Measurements from ENCODE around the gene TMEM263. TPM values are rescaled to one million over a fixed set of nuclear protein-coding genes. Genes with fewer than 3 reads are reported as not detected.

Gene TMEM263
- total RNA-seq, 1 experiment from 2014 or later: 35.0 TPM

GRCh38 chr12:106914796-106915634 is 40.7 kb upstream of the TMEM263 start:
- TF ChIP-seq CTCF (IDR thresholded peaks at IDR 0.05) (no peak), REST (IDR thresholded peaks at IDR 0.05; ENCODE audit: insufficient read depth in 1 of 2, low read depth in 2 of 2, low read length in 1 of 2) (no peak), SIN3A (IDR thresholded peaks at IDR 0.05; ENCODE audit: borderline replicate concordance, insufficient read depth, low read depth, low read length) (no peak), POLR2AphosphoS5 (IDR thresholded peaks at IDR 0.05; ENCODE audit: low read depth, low read length) (no peak), TCF7L2 (IDR thresholded peaks at IDR 0.05; ENCODE audit: low read depth, low read length) (no peak)
- ATAC-seq: no peak
- H3K27ac ChIP-seq (ENCODE audit: low read length): no peak overlapping the region
- no peaks in the 10 kb centered on the region for H3K9me3 ChIP-seq (ENCODE audit: control insufficient read depth, insufficient read depth, low read depth, low read length)
- in situ Hi-C loops (cut with HindIII; ENCODE audit: low pct_unique_long_range_greater_than_20kb, low sequenced_read_pairs): no loop called here
- intact Hi-C loops (cut with micrococcal nuclease; ENCODE audit: unreplicated experiment): loop anchor here (10.0 kb wide), 1 partner anchor 560 kb away; the partner anchor contains the start of gene POLR3B
- BruUV-seq (replicated peaks): no TSS peak
- no peaks in the 10 kb centered on the region for H3K4me1 ChIP-seq (ENCODE audit: control insufficient read depth, insufficient read depth, low read length)
- H3K27me3 ChIP-seq (ENCODE audit: control insufficient read depth, insufficient read depth, low read length): no peaks in the 10 kb centered on the region; the same call in 1 of the 2 replicates
- DNase-seq (ENCODE audit: low read depth, low spot score): no peak
- no peak overlapping the region for H3K4me3 ChIP-seq (ENCODE audit: low read depth in 2 of 2, low read length in 2 of 2)
- H3K36me3 ChIP-seq (ENCODE audit: control insufficient read depth, insufficient read depth, low read length): no peaks in the 10 kb centered on the region
- POLR2A ChIA-PET: no interaction called here
- CTCF ChIA-PET: no interaction called here

GRCh38 chr12:106915635-106916026 is 40.1 kb upstream of the TMEM263 start:
- H3K36me3 ChIP-seq (ENCODE audit: control insufficient read depth, insufficient read depth, low read length): no peaks in the 10 kb centered on the region
- CTCF ChIA-PET: no interaction called here
- H3K4me3 ChIP-seq (ENCODE audit: low read depth in 2 of 2, low read length in 2 of 2): no peak overlapping the region
- POLR2A ChIA-PET: no interaction called here
- no peaks in the 10 kb centered on the region; the same call in 1 of the 2 replicates for H3K27me3 ChIP-seq (ENCODE audit: control insufficient read depth, insufficient read depth, low read length)
- no peak for DNase-seq (ENCODE audit: low read depth, low spot score)
- in situ Hi-C loops (cut with HindIII; ENCODE audit: low pct_unique_long_range_greater_than_20kb, low sequenced_read_pairs) (no loop called here), intact Hi-C loops (cut with micrococcal nuclease; ENCODE audit: unreplicated experiment) (loop anchor here (10.0 kb wide), 1 partner anchor 561 kb away; the partner anchor contains the start of gene POLR3B)
- no peak overlapping the region for H3K27ac ChIP-seq (ENCODE audit: low read length)
- H3K4me1 ChIP-seq (ENCODE audit: control insufficient read depth, insufficient read depth, low read length): no peaks in the 10 kb centered on the region
- ATAC-seq: no peak
- no peak for TF ChIP-seq TCF7L2 (IDR thresholded peaks at IDR 0.05; ENCODE audit: low read depth, low read length)
- BruUV-seq (replicated peaks): no TSS peak
- H3K9me3 ChIP-seq (ENCODE audit: control insufficient read depth, insufficient read depth, low read depth, low read length): no peaks in the 10 kb centered on the region

- no TSS peak for BruUV-seq (replicated peaks)
- H3K9me3 ChIP-seq (ENCODE audit: control insufficient read depth, insufficient read depth, low read depth, low read length): no peaks in the 10 kb centered on the region
- H3K36me3 ChIP-seq (ENCODE audit: control insufficient read depth, insufficient read depth, low read length): no peaks in the 10 kb centered on the region
- H3K4me1 ChIP-seq (ENCODE audit: control insufficient read depth, insufficient read depth, low read length): no peaks in the 10 kb centered on the region
- H3K27ac ChIP-seq (ENCODE audit: low read length): no peak overlapping the region
- TF ChIP-seq CTCF (IDR thresholded peaks at IDR 0.05): no peak
- no peak for TF ChIP-seq POLR2AphosphoS5 (IDR thresholded peaks at IDR 0.05; ENCODE audit: low read depth, low read length)
- no peak for TF ChIP-seq REST (IDR thresholded peaks at IDR 0.05; ENCODE audit: insufficient read depth in 1 of 2, low read depth in 2 of 2, low read length in 1 of 2)
- TF ChIP-seq SIN3A (IDR thresholded peaks at IDR 0.05; ENCODE audit: borderline replicate concordance, insufficient read depth, low read depth, low read length): no peak
- no peak for TF ChIP-seq TCF7L2 (IDR thresholded peaks at IDR 0.05; ENCODE audit: low read depth, low read length)
- H3K27me3 ChIP-seq (ENCODE audit: control insufficient read depth, insufficient read depth, low read length): no peaks in the 10 kb centered on the region; the same call in 1 of the 2 replicates
- ChIA-PET CTCF (no interaction called here), POLR2A (no interaction called here)
- H3K4me3 ChIP-seq (ENCODE audit: low read depth in 2 of 2, low read length in 2 of 2): no peak overlapping the region
- ATAC-seq (no peak), DNase-seq (ENCODE audit: low read depth, low spot score) (no peak)
- intact Hi-C loops (cut with micrococcal nuclease; ENCODE audit: unreplicated experiment) (loop anchor here (10.0 kb wide), 1 partner anchor 563 kb away; the partner anchor contains the start of gene POLR3B), in situ Hi-C loops (cut with HindIII; ENCODE audit: low pct_unique_long_range_greater_than_20kb, low sequenced_read_pairs) (no loop called here)
Observed at GRCh38 chr12:106917503-106917902, 38.2 kb upstream of the TMEM263 start.
